ENCODE data around the gene KLF9. TPM values are rescaled to one million over a fixed set of nuclear protein-coding genes. Genes with fewer than 3 reads are reported as not detected.

The KLF9 gene
- total RNA-seq, 2 experiments from 2014 or later: 132 to 135 TPM

- ChIA-PET POLR2A (no interaction called here), CTCF (no interaction called here)
- no peak overlapping the region for H3K4me3 Mint-ChIP-seq
- H3K4me1 Mint-ChIP-seq (ENCODE audit: low read depth): peaks cover 2% of the 10 kb centered on the region
- H3K4me1 ChIP-seq (ENCODE audit: insufficient read depth, low read length): no peaks in the 10 kb centered on the region
- H3K9me3 Mint-ChIP-seq: no peaks in the 10 kb centered on the region
- H3K9me3 ChIP-seq (ENCODE audit: control insufficient read depth in 1 of 2, insufficient read depth in 1 of 2, low read length in 2 of 2): no peaks in the 10 kb centered on the region
- no peaks in the 10 kb centered on the region for H3K27me3 Mint-ChIP-seq
- no peaks in the 10 kb centered on the region for H3K27me3 ChIP-seq (ENCODE audit: control insufficient read depth in 1 of 2, insufficient read depth in 2 of 2, low read length in 2 of 2)
- no peak for TF ChIP-seq CTCF (IDR thresholded peaks at IDR 0.05)
- ATAC-seq (ENCODE audit: poor library complexity) (no peak), DNase-seq (no peak)
- H3K27ac ChIP-seq (ENCODE audit: low read depth in 1 of 2, low read length in 2 of 2): no peak overlapping the region
- H3K4me3 ChIP-seq (ENCODE audit: low read length): no peak overlapping the region
- intact Hi-C loops (cut with DNase I, micrococcal nuclease): loop anchor here in 1 of 2 experiments (5.0 kb wide), 1 partner anchor 35 kb away; no protein-coding TSS in a partner anchor
- no peaks in the 10 kb centered on the region for H3K36me3 ChIP-seq (ENCODE audit: insufficient read depth, low read length)
- H3K36me3 Mint-ChIP-seq (ENCODE audit: low read depth): no peaks in the 10 kb centered on the region
- H3K27ac Mint-ChIP-seq: no peak overlapping the region
These were observed 47.8 kb upstream of the KLF9 start for GRCh38 chr9:70462300-70462699.

- no peak overlapping the region for H3K27ac Mint-ChIP-seq
- no peaks in the 10 kb centered on the region for H3K36me3 Mint-ChIP-seq (ENCODE audit: low read depth)
- DNase-seq: no peak
- no peak overlapping the region for H3K27ac ChIP-seq (ENCODE audit: low read depth in 1 of 2, low read length in 2 of 2)
- H3K4me1 ChIP-seq (ENCODE audit: insufficient read depth, low read length): no peaks in the 10 kb centered on the region
- H3K27me3 Mint-ChIP-seq: no peaks in the 10 kb centered on the region
- no peak for ATAC-seq (ENCODE audit: poor library complexity)
- no peak overlapping the region for H3K4me3 Mint-ChIP-seq
- H3K9me3 ChIP-seq (ENCODE audit: control insufficient read depth in 1 of 2, insufficient read depth in 1 of 2, low read length in 2 of 2): no peaks in the 10 kb centered on the region
- CTCF ChIA-PET: interaction anchor here (0.7 to 0.8 kb wide), 2 partner anchors 16 to 43 kb away, joined by 3 to 4 read pairs; partner anchors contain the start of gene KLF9
- H3K4me1 Mint-ChIP-seq (ENCODE audit: low read depth): no peaks in the 10 kb centered on the region
- no peaks in the 10 kb centered on the region for H3K9me3 Mint-ChIP-seq
- POLR2A ChIA-PET: no interaction called here
- intact Hi-C loops (cut with DNase I, micrococcal nuclease): loop anchor here in 1 of 2 experiments (1.0 kb wide), 1 partner anchor 22 kb away; no protein-coding TSS in a partner anchor
- no peak overlapping the region for H3K4me3 ChIP-seq (ENCODE audit: low read length)
- no peaks in the 10 kb centered on the region for H3K36me3 ChIP-seq (ENCODE audit: insufficient read depth, low read length)
- no peaks in the 10 kb centered on the region for H3K27me3 ChIP-seq (ENCODE audit: control insufficient read depth in 1 of 2, insufficient read depth in 2 of 2, low read length in 2 of 2)
- TF ChIP-seq CTCF (IDR thresholded peaks at IDR 0.05): no peak
These were observed 42.8 kb upstream of the KLF9 start for GRCh38 chr9:70457235-70457634.

- CTCF ChIA-PET: interaction anchor here (0.8 kb wide), 1 partner anchor 42 kb away, joined by 4 read pairs; the partner anchor contains the start of gene KLF9
- no peaks in the 10 kb centered on the region for H3K36me3 ChIP-seq (ENCODE audit: insufficient read depth, low read length)
- no peaks in the 10 kb centered on the region for H3K4me1 ChIP-seq (ENCODE audit: insufficient read depth, low read length)
- Mint-ChIP-seq H3K9me3 (no peaks in the 10 kb centered on the region), H3K36me3 (ENCODE audit: low read depth) (no peaks in the 10 kb centered on the region), H3K27ac (no peak overlapping the region), H3K4me1 (ENCODE audit: low read depth) (no peaks in the 10 kb centered on the region), H3K27me3 (no peaks in the 10 kb centered on the region), H3K4me3 (no peak overlapping the region)
- no peak for TF ChIP-seq CTCF (IDR thresholded peaks at IDR 0.05)
- POLR2A ChIA-PET: interaction anchor here (1.2 kb wide), 1 partner anchor 17 kb away, joined by 3 read pairs; no protein-coding TSS in a partner anchor
- H3K27me3 ChIP-seq (ENCODE audit: control insufficient read depth in 1 of 2, insufficient read depth in 2 of 2, low read length in 2 of 2): no peaks in the 10 kb centered on the region
- no peak for ATAC-seq (ENCODE audit: poor library complexity)
- H3K9me3 ChIP-seq (ENCODE audit: control insufficient read depth in 1 of 2, insufficient read depth in 1 of 2, low read length in 2 of 2): no peaks in the 10 kb centered on the region
- no peak overlapping the region for H3K4me3 ChIP-seq (ENCODE audit: low read length)
- H3K27ac ChIP-seq (ENCODE audit: low read depth in 1 of 2, low read length in 2 of 2): no peak overlapping the region
- no peak for DNase-seq
- intact Hi-C loops (cut with DNase I, micrococcal nuclease): no loop called here
These were observed 41.7 kb upstream of the KLF9 start for GRCh38 chr9:70455993-70456704.
